Measurements from ENCODE around the gene PSME2. TPM values are rescaled to one million over a fixed set of nuclear protein-coding genes. Genes with fewer than 3 reads are reported as not detected.

The PSME2 gene
- total RNA-seq, 4 donors from 2014 or later: 13.7 to 53.2 (median 21.5) TPM

DNA sequence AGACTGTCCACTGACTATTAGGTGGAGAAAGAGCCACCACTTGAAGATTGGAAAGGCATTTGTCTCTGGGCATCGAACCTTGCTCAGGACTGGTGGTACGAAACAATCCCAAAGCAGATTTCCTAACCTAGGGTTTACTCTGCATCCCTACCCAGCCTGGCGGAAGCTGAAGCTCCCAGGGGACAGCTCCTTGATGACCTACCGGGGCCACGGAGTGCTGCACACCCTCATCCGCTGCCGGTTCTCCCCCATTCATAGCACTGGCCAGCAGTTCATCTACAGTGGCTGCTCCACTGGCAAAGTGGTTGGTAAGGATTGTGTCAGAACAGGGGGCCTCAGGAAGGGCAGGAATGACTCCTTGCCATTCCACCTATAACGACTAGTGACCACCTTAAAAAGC lies 25.2 kb downstream of the PSME2 start:
- H3K4me1 ChIP-seq: peaks cover 3 to 6% of the 10 kb centered on the region in 2 donors
- TF ChIP-seq, protein P1, sequence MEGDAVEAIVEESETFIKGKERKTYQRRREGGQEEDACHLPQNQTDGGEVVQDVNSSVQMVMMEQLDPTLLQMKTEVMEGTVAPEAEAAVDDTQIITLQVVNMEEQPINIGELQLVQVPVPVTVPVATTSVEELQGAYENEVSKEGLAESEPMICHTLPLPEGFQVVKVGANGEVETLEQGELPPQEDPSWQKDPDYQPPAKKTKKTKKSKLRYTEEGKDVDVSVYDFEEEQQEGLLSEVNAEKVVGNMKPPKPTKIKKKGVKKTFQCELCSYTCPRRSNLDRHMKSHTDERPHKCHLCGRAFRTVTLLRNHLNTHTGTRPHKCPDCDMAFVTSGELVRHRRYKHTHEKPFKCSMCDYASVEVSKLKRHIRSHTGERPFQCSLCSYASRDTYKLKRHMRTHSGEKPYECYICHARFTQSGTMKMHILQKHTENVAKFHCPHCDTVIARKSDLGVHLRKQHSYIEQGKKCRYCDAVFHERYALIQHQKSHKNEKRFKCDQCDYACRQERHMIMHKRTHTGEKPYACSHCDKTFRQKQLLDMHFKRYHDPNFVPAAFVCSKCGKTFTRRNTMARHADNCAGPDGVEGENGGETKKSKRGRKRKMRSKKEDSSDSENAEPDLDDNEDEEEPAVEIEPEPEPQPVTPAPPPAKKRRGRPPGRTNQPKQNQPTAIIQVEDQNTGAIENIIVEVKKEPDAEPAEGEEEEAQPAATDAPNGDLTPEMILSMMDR (IDR thresholded peaks at IDR 0.05 in 4 of 5, conservative IDR thresholded peaks at IDR 0.05 in 1 of 5): no peak
- TF ChIP-seq POLR2A (IDR thresholded peaks at IDR 0.05): no peak
- intact Hi-C loops (cut with DNase I; ENCODE audit: low total_unique reads) (no loop called here), in situ Hi-C loops (cut with MboI; ENCODE audit: low sequenced_read_pairs in 4 of 4) (no loop called here)
- peaks cover 2 to 72% of the 10 kb centered on the region in 2 donors for H3K36me3 ChIP-seq
- H3K4me3 ChIP-seq: no peak overlapping the region
- DNase-seq (no peak), ATAC-seq (no peak)
- H3K9me3 ChIP-seq: no peaks in the 10 kb centered on the region
- H3K27me3 ChIP-seq: no peaks in the 10 kb centered on the region
- no peak overlapping the region for H3K27ac ChIP-seq

DNA sequence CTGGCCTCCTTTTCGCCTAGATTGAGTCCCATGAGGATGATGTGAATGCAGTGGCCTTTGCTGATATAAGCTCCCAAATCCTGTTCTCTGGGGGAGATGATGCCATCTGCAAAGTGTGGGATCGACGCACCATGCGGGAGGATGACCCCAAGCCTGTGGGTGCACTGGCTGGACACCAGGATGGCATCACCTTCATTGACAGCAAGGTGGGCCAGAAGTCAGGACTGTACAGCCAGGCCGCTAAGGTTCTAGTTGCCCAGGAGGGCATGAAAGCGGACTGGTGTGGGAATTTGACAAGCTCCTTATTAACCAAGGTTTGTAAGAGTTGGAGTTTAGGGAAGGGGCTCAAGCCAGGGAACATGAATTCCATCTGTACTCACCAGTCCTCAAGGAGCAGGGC lies 26.7 kb downstream of the PSME2 start:
- H3K4me3 ChIP-seq: no peak overlapping the region
- no peaks in the 10 kb centered on the region for H3K27me3 ChIP-seq
- ATAC-seq: no peak
- intact Hi-C loops (cut with DNase I; ENCODE audit: low total_unique reads): no loop called here
- no peaks in the 10 kb centered on the region for H3K9me3 ChIP-seq
- no peak overlapping the region for H3K27ac ChIP-seq
- in situ Hi-C loops (cut with MboI; ENCODE audit: low sequenced_read_pairs in 4 of 4): no loop called here
- peaks cover 2 to 72% of the 10 kb centered on the region in 2 donors for H3K36me3 ChIP-seq
- peaks cover 12 to 13% of the 10 kb centered on the region in 2 donors for H3K4me1 ChIP-seq
- TF ChIP-seq, protein P1 (IDR thresholded peaks at IDR 0.05 in 4 of 5, conservative IDR thresholded peaks at IDR 0.05 in 1 of 5): no peak
- no peak for DNase-seq

DNA sequence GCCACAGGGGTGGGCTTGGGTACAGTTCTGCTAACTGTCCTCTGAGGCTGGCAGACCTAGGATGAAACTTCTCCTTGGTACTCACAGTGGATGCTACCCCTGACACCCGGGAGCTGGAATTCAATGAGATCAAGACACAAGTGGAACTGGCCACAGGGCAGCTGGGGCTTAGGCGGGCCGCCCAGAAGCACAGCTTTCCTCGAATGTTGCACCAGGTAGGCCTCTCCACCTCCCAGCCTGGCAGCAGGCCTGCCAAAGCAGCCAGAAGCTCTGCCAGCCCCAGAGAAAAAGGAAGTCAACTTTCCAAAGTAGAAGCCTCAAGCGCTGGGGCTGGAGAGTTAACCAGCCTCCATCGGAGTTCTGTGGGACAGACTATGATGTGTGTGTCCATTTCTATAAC lies 29.2 kb downstream of the PSME2 start:
- no peaks in the 10 kb centered on the region for H3K9me3 ChIP-seq
- TF ChIP-seq, protein P1 (IDR thresholded peaks at IDR 0.05 in 4 of 5, conservative IDR thresholded peaks at IDR 0.05 in 1 of 5): no peak
- no peak for TF ChIP-seq POLR2A (IDR thresholded peaks at IDR 0.05)
- ATAC-seq (no peak), DNase-seq (no peak)
- no peak overlapping the region for H3K4me3 ChIP-seq
- in situ Hi-C loops (cut with MboI; ENCODE audit: low sequenced_read_pairs in 4 of 4): no loop called here
- H3K36me3 ChIP-seq: peaks cover 2 to 50% of the 10 kb centered on the region in 2 donors
- H3K27ac ChIP-seq: peak overlapping the region in 1 of 4 donors; percentile 99
- peaks cover 16 to 19% of the 10 kb centered on the region in 2 donors for H3K4me1 ChIP-seq
- no peaks in the 10 kb centered on the region for H3K27me3 ChIP-seq
- intact Hi-C loops (cut with DNase I; ENCODE audit: low total_unique reads): no loop called here

DNA sequence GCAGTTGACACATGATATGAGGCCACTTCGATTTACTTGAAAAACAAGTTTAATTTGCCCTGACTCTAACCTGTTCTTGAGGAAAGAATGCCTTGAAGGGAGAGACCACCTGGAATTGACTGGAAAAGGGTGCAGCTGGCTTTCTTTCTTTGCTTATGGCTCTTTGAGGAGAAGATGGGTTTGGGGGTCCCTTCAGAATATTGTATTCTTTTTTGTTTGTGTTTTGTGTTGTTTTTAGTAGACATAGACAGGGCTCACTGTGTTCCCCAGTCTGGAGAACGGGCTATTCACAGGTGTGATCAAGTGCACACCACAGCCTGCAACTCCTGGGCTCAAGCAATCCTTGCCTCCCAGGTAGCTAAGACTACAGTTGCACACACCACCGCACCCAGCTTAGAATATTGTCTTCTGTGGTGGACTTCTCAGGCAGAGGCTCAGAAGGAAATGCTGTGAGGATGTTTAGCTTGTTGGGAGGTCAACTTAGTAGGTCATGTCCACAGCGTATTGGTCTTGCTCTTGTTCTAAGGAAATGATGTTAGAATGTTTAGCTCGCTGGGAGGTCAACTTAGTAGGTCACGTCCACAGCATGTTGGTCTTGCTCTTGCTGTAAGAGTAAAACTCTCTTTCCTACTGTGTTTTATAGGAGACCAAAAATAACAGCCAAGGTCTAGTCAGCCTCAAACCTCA lies 30.1 kb downstream of the PSME2 start:
- H3K4me3 ChIP-seq: peak overlapping the region in 3 of 4 donors; percentile 74 to 79 (median 76)
- in situ Hi-C loops (cut with MboI; ENCODE audit: low sequenced_read_pairs in 4 of 4): no loop called here
- peaks cover 2 to 41% of the 10 kb centered on the region in 2 donors for H3K36me3 ChIP-seq
- intact Hi-C loops (cut with DNase I; ENCODE audit: low total_unique reads): no loop called here
- H3K4me1 ChIP-seq: peaks cover 16 to 19% of the 10 kb centered on the region in 2 donors
- no peak for DNase-seq
- H3K27me3 ChIP-seq: no peaks in the 10 kb centered on the region
- ATAC-seq: no peak
- peak overlapping the region; percentile 92 to 99 (median 98) for H3K27ac ChIP-seq
- H3K9me3 ChIP-seq: no peaks in the 10 kb centered on the region
- no peak for TF ChIP-seq POLR2A (IDR thresholded peaks at IDR 0.05)
- TF ChIP-seq, protein P1 (IDR thresholded peaks at IDR 0.05 in 4 of 5, conservative IDR thresholded peaks at IDR 0.05 in 1 of 5): no peak

Data from gastrocnemius medialis (tissue), 4 donors.